A549 (cell line): ENCODE measurements around the gene PRTFDC1.

Experiments
- EP300 ChIP-seq, 2 experiments: fragments of >200 bp; sonication (Bioruptor Twin); formaldehyde crosslinking; IDR thresholded peaks; 2 replicates in 1 of 2; 3 replicates in 1 of 2; pipeline ENCODE4 v1.6.1; 2016 to 2017
- GATA3 ChIP-seq: IDR thresholded peaks from 2 replicates; pipeline ENCODE4 v1.6.1; 2012; ENCODE audit warnings: borderline replicate concordance
- KDM1A ChIP-seq: fragments of 200-600 bp; sonication (generic); IDR thresholded peaks from 2 replicates; pipeline ENCODE4 v1.6.1; 2016; ENCODE audit warnings: low read depth, mild to moderate bottlenecking
- POLR2A ChIP-seq: IDR thresholded peaks from 2 replicates; pipeline ENCODE4 v1.6.1; 2012; ENCODE audit warnings: mild to moderate bottlenecking, low read length
- RFX5 ChIP-seq: fragments of 450-650 bp; IDR thresholded peaks from 2 replicates; pipeline ENCODE4 v1.7.1; 2014; ENCODE audit warnings: antibody characterized with exemption, mild to moderate bottlenecking, moderate library complexity
- TF ChIP-seq, protein P1 (sequence below): fragments of >200 bp; sonication (Bioruptor Twin); formaldehyde crosslinking; IDR thresholded peaks from 3 replicates; pipeline ENCODE4 v1.5.1; 2016
- TF ChIP-seq, protein P2 (sequence below): fragments of 250-450 bp; sonication (Bioruptor Pico); IDR thresholded peaks from 2 replicates; pipeline ENCODE4 v1.5.0; 2021; ENCODE audit warnings: mild to moderate bottlenecking, moderate library complexity, borderline replicate concordance
- TF ChIP-seq, protein P3 (sequence below): fragments of >200 bp; sonication (Bioruptor Twin); formaldehyde crosslinking; IDR thresholded peaks from 2 replicates; pipeline ENCODE4 v1.6.1; 2016

DNA sequence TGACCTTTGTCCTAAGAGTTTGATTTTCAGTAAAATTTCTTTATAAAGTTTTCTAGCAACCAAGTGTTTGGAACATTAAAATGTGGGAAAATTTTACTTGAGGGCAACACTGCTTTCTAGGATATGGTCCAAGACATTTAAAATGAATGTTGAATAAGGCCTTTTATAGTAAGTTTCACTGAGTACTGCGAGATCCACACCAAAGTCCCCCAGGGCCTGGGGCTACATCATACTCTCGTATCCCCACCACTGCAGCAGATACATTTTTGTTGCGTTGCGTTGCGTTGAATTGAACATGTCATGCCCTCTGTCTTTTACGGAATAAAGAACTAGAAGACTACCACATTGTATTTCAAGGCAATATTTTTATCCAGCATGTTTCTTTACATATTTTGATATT, 44.5 kb downstream of the PRTFDC1 start:
- TF ChIP-seq, protein P1, sequence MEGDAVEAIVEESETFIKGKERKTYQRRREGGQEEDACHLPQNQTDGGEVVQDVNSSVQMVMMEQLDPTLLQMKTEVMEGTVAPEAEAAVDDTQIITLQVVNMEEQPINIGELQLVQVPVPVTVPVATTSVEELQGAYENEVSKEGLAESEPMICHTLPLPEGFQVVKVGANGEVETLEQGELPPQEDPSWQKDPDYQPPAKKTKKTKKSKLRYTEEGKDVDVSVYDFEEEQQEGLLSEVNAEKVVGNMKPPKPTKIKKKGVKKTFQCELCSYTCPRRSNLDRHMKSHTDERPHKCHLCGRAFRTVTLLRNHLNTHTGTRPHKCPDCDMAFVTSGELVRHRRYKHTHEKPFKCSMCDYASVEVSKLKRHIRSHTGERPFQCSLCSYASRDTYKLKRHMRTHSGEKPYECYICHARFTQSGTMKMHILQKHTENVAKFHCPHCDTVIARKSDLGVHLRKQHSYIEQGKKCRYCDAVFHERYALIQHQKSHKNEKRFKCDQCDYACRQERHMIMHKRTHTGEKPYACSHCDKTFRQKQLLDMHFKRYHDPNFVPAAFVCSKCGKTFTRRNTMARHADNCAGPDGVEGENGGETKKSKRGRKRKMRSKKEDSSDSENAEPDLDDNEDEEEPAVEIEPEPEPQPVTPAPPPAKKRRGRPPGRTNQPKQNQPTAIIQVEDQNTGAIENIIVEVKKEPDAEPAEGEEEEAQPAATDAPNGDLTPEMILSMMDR, result no peak
- TF ChIP-seq, protein P2, sequence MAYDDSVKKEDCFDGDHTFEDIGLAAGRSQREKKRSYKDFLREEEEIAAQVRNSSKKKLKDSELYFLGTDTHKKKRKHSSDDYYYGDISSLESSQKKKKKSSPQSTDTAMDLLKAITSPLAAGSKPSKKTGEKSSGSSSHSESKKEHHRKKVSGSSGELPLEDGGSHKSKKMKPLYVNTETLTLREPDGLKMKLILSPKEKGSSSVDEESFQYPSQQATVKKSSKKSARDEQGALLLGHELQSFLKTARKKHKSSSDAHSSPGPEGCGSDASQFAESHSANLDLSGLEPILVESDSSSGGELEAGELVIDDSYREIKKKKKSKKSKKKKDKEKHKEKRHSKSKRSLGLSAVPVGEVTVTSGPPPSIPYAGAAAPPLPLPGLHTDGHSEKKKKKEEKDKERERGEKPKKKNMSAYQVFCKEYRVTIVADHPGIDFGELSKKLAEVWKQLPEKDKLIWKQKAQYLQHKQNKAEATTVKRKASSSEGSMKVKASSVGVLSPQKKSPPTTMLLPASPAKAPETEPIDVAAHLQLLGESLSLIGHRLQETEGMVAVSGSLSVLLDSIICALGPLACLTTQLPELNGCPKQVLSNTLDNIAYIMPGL (CRISPR knock-in tag), result no peak
- no peak for TF ChIP-seq EP300 (IDR thresholded peaks at IDR 0.05)
- TF ChIP-seq GATA3, result no peak
- TF ChIP-seq, protein P3, sequence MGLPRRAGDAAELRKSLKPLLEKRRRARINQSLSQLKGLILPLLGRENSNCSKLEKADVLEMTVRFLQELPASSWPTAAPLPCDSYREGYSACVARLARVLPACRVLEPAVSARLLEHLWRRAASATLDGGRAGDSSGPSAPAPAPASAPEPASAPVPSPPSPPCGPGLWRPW, result no peak
- TF ChIP-seq POLR2A, result no peak
- TF ChIP-seq KDM1A, result no peak
- TF ChIP-seq RFX5, result no peak
